C4-2B (cell line): Measurements from ENCODE around the gene CYCS.
A peak's percentile ranks its signal among the peaks of the same experiment; 100 is the strongest.

ENCODE experiments used
- H3K27ac ChIP-seq: fragments of 450-650 bp; 2 replicates; pipeline ENCODE4 v1.5.1; 2017
- ZFX ChIP-seq: fragments of 450-650 bp; IDR thresholded peaks from 2 replicates; pipeline ENCODE4 v1.6.1; 2017
- TF ChIP-seq, protein P1 (sequence below): fragments of 450-650 bp; conservative IDR thresholded peaks from 2 replicates; pipeline ENCODE4 v1.5.1; 2017; ENCODE audit warnings: mild to moderate bottlenecking

Gene CYCS

DNA sequence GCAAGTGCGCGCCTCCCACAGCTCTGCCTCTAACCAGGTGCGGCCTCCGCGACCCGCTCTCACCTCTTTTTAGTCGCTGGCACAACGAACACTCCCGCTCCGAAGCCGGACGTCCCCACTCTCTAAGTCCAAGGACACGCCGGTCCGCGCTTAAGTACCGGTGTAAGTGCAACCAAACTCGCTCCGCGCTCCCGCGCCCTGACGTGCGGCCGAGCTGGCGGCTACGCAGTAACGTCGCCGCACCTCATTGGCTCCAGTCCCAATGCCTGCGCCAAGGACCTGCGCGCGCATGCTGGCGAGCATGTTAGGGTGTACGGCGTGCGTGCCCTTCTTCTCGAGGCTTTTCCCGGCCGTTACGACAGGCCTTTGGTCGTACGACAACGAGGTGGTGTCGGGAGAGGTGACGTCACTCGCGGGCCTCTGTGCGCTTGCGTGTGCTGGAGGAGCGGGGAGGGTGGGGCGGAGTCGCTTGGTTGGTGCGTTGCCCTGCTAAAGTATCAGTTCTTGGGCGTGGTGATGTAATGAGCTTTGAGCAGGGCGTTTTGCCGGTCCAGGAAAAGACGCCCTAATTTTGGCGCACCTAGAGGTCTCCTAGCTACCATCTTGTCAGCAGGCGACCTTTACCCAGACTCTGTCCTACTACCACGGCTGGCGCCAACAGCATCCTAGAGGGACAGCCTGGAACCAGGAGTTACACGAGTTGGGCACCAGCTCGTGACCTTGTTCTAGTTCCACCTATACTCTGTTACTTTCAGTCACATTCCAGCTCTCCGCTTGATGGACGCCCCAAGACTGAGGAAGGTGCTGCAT lies at the start of gene CYCS:
Gene CYCS (minus strand): TSS at position 124 of the 810 bp plus-strand sequence. CDS start 1,141 bp downstream, outside the sequence.
- TF ChIP-seq, protein P1, sequence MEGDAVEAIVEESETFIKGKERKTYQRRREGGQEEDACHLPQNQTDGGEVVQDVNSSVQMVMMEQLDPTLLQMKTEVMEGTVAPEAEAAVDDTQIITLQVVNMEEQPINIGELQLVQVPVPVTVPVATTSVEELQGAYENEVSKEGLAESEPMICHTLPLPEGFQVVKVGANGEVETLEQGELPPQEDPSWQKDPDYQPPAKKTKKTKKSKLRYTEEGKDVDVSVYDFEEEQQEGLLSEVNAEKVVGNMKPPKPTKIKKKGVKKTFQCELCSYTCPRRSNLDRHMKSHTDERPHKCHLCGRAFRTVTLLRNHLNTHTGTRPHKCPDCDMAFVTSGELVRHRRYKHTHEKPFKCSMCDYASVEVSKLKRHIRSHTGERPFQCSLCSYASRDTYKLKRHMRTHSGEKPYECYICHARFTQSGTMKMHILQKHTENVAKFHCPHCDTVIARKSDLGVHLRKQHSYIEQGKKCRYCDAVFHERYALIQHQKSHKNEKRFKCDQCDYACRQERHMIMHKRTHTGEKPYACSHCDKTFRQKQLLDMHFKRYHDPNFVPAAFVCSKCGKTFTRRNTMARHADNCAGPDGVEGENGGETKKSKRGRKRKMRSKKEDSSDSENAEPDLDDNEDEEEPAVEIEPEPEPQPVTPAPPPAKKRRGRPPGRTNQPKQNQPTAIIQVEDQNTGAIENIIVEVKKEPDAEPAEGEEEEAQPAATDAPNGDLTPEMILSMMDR, result no peak
- TF ChIP-seq ZFX, result peak; percentile 33; the same call in 1 of the 2 replicates

DNA sequence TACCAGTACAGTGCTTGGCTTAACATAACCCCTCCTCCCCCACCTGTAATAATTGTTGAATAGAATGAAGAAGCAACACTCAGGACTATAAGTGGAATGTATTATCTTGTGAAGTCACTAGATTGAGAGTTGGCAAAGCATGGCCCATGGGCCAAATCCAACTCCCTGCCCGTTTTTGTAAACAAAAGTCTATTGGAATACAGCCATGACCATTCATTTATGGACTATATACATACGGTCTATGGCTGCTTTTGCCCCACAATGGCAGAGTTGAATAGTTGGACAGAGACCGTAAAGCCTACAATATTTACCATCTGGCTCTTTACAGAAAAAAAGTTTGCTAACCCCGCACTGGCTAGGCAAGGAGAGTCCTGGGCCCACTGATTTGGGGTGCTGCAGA lies 48.1 kb upstream of the CYCS start:
- H3K27ac ChIP-seq, result no peak overlapping the region
- TF ChIP-seq, protein P1, result no peak
- no peak for TF ChIP-seq ZFX

More for the DNA sequence above, at the start of gene CYCS:
- peak within 1 kb of the TSS; percentile 97 for H3K27ac ChIP-seq

DNA sequence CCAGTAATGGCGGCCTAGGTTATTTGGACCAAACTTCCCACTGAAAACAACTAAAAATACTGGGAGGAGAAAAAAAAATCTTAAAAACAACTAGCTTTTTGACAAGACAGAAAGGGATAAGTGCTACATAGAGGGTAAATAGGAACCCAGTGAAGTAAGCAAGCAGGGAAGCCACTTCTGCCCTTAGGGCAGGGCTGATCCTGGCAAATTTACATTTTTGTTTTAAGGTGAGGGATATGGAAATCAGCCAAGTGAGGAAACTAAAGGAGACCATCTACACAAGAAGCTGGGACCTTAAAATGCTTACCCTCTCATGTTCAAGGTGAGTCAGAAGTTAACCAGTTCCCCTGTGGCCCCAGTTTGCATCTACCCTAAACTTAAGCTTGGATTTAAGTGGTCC lies 46.5 kb upstream of the CYCS start:
- no peak overlapping the region for H3K27ac ChIP-seq
- TF ChIP-seq, protein P1, result no peak
- TF ChIP-seq ZFX, result no peak

DNA sequence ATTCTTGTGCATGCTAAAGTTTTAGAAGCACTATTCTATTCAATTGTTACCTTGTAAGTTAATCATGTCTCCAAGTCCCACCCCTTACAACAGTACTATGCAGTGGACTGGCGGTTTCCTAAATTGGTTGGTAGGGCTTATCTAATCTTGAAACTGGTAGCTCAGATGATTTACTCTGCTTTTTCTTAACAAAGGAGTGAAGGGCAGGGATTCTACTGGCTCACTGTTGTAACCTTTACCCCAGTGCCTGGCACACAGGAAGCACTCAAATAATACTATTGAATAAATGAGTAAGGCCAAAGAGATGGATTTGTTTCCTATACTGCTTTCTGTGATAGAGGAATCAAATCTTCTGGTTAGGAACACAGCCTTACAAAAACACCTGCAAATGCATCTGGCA lies 46.0 kb upstream of the CYCS start:
- TF ChIP-seq ZFX, result no peak
- TF ChIP-seq, protein P1, result no peak

DNA sequence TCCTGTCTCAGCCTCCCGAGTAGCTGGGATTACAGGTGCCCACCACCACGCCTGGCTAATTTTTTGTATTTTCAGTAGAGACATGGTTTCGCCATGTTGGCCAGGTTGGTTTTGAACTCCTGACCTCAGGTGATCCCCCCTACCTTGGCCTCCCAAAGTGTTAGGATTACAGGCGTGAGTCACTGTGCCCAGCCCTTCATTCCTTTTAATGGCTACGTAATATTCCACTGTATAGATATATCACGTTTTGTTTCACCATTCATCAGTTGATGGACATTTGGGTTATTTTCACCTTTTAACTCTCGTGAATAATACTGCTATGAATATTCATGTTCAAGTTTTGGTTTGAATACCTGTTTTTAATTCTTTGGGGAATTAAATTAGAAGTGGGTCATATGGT lies 44.6 kb upstream of the CYCS start:
- H3K27ac ChIP-seq, result no peak overlapping the region
- TF ChIP-seq, protein P1, result no peak
- TF ChIP-seq ZFX, result no peak

More for the DNA sequence above, 46.0 kb upstream of the CYCS start:
- no peak overlapping the region for H3K27ac ChIP-seq

DNA sequence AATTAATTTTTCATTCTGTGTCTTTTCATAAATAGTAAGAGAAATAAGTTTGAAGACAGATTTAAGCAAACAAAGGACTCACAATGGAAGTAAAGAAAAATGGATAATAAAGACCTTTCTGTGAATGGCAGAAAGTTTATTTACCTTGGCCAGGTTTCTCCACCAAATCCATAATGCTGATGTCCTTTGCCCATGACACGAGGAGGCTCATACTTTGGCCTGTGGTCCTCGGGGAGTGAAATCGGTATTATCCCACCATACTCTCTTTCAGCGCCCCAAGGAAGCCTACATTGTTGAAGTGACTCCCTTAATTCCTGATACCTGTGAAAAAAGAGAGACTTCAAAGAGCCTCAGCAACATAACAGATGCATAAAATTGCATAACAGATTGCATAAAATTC lies 43.1 kb upstream of the CYCS start:
- no peak overlapping the region for H3K27ac ChIP-seq
- TF ChIP-seq ZFX, result no peak
- TF ChIP-seq, protein P1, result no peak

DNA sequence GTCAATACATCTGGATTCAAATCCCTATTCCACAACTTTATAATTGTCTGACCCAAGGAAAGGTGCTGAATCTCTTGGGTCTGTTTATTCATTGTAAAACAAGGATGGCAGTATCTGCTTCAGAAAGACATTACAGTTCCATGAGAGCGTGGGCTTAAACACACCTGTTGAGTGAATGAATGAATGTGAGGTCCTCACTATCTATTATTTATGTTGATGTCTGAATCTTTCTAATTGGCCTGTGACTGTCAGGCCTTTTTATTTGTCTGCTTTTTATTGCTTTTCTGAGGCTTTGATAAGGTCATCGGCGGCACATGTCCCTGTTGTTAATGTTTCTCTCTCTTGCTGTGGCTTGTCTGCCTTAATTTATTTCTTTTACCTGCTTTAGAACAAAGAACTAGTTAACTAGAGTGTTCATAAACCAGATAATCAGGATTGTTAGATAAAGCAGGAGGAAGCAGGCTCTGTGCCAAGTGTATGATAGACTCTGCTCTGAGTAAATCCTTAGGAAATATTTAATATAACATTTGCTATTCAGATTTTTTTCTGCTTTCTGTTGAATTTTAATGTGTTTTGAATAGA lies 42.3 kb upstream of the CYCS start:
- H3K27ac ChIP-seq, result no peak overlapping the region
- TF ChIP-seq, protein P1, result no peak
